GM23338 (cell line): ENCODE measurements around the gene TRPV5. TPM values are rescaled to one million over a fixed set of nuclear protein-coding genes. Genes with fewer than 3 reads are reported as not detected.

ENCODE experiments used
- ATAC-seq: fragments of 200-7000 bp; cut with Tn5 transposase; 3 replicates; pipeline ENCODE4 v1.9.1; 2020
- DNase-seq: peaks from one replicate; pipeline ENCODE4 v3.0.0-alpha.2; 2015; ENCODE audit warnings: low spot score
- H2AFZ ChIP-seq: fragments of 200-600 bp; sonication (generic); 2 replicates; pipeline ENCODE4 v1.8.0; 2016; ENCODE audit warnings: antibody characterized with exemption, mild to moderate bottlenecking, moderate library complexity
- H3F3A ChIP-seq: fragments of 200-600 bp; sonication (generic); replicated peaks from 2 replicates; pipeline ENCODE4 v1.8.0; 2017; ENCODE audit warnings: antibody characterized with exemption, mixed run types, low read depth
- H3K27ac ChIP-seq: fragments of 200-600 bp; sonication (generic); 2 replicates; pipeline ENCODE4 v1.6.1; 2016; ENCODE audit warnings: low read depth
- H3K27me3 ChIP-seq: fragments of 200-600 bp; sonication (generic); 2 replicates; pipeline ENCODE4 v1.8.0; 2016; ENCODE audit warnings: mild to moderate bottlenecking, mixed run types, moderate library complexity; ENCODE audit not compliant: insufficient read depth
- H3K36me3 ChIP-seq: fragments of 200-600 bp; sonication (generic); 2 replicates; pipeline ENCODE4 v1.8.0; 2016; ENCODE audit warnings: mild to moderate bottlenecking; ENCODE audit not compliant: insufficient read depth
- H3K4me1 ChIP-seq: fragments of 200-600 bp; sonication (generic); 2 replicates; pipeline ENCODE4 v1.8.0; 2016; ENCODE audit warnings: mild to moderate bottlenecking, moderate library complexity; ENCODE audit not compliant: insufficient read depth
- H3K4me2 ChIP-seq: fragments of 200-600 bp; sonication (generic); 2 replicates; pipeline ENCODE4 v1.7.1; 2017; ENCODE audit warnings: mixed run types
- H3K4me3 ChIP-seq: fragments of 200-600 bp; sonication (generic); 2 replicates; pipeline ENCODE4 v1.6.1; 2016; ENCODE audit warnings: mixed run types
- H3K79me2 ChIP-seq: fragments of 200-600 bp; sonication (generic); replicated peaks from 2 replicates; pipeline ENCODE4 v1.8.0; 2017; ENCODE audit warnings: mild to moderate bottlenecking; ENCODE audit not compliant: insufficient read depth
- H3K9me2 ChIP-seq: fragments of 200-600 bp; sonication (generic); 2 replicates; pipeline ENCODE4 v1.8.0; 2017; ENCODE audit not compliant: insufficient read depth
- H4K20me1 ChIP-seq: fragments of 200-600 bp; sonication (generic); replicated peaks from 2 replicates; pipeline ENCODE4 v1.8.0; 2017; ENCODE audit warnings: mild to moderate bottlenecking; ENCODE audit not compliant: insufficient read depth
- H3K27ac Mint-ChIP-seq: 2 replicates; pipeline ENCODE4 v1.8.0; 2020; ENCODE audit warnings: inconsistent platforms, mild to moderate bottlenecking, moderate library complexity, mixed read lengths
- H3K27me3 Mint-ChIP-seq: 3 replicates; pipeline ENCODE4 v1.8.0; 2022; ENCODE audit warnings: low read depth, mild to moderate bottlenecking, moderate library complexity, mixed read lengths, inconsistent platforms; ENCODE audit not compliant: insufficient read depth, poor library complexity
- H3K36me3 Mint-ChIP-seq: 3 replicates; pipeline ENCODE4 v1.8.0; 2021; ENCODE audit warnings: low read depth, mild to moderate bottlenecking, inconsistent platforms, moderate library complexity, mixed read lengths
- H3K4me1 Mint-ChIP-seq: 3 replicates; pipeline ENCODE4 v1.8.0; 2020; ENCODE audit warnings: mild to moderate bottlenecking, inconsistent platforms, mixed read lengths
- H3K4me3 Mint-ChIP-seq: 3 replicates; pipeline ENCODE4 v1.8.0; 2021; ENCODE audit warnings: moderate library complexity, mild to moderate bottlenecking, inconsistent platforms, mixed read lengths
- H3K9me3 Mint-ChIP-seq: 3 replicates; pipeline ENCODE4 v1.8.0; 2020; ENCODE audit warnings: moderate library complexity, mild to moderate bottlenecking, inconsistent platforms, mixed read lengths
- CREB1 ChIP-seq: fragments of 250-450 bp; sonication (Bioruptor Pico); IDR thresholded peaks from 2 replicates; pipeline ENCODE4 v1.5.0; 2020; ENCODE audit warnings: low read depth, mild to moderate bottlenecking, moderate library complexity
- CTCF ChIP-seq, 2 experiments: fragments of 200-600 bp in 1 of 2; sonication (generic) in 1 of 2; conservative IDR thresholded peaks; 2 replicates each; pipeline versions ENCODE4 v1.5.1 to v1.6.1; 2016 to 2017; ENCODE audit warnings: antibody characterized with exemption in 2 of 2, low read depth in 2 of 2, mild to moderate bottlenecking in 2 of 2, moderate library complexity in 1 of 2
- EZH2 ChIP-seq: fragments of 200-600 bp; sonication (generic); IDR thresholded peaks from one replicate; pipeline ENCODE4 v1.8.0; 2017; ENCODE audit warnings: antibody characterized with exemption, mild to moderate bottlenecking, low read depth; ENCODE audit not compliant: unreplicated experiment
- EZH2phosphoT487 ChIP-seq: fragments of 200-600 bp; sonication (generic); IDR thresholded peaks from one replicate; pipeline ENCODE4 v1.8.1; 2018; ENCODE audit warnings: antibody characterized with exemption; ENCODE audit not compliant: unreplicated experiment
- POLR2AphosphoS5 ChIP-seq: IDR thresholded peaks from 2 replicates; pipeline ENCODE4 v1.6.1; 2016; ENCODE audit warnings: antibody characterized with exemption, low read depth
- REST ChIP-seq: IDR thresholded peaks from one replicate; pipeline ENCODE4 v1.6.1; 2018; ENCODE audit warnings: antibody characterized with exemption; ENCODE audit not compliant: unreplicated experiment
- STAT1 ChIP-seq: IDR thresholded peaks from one replicate; pipeline ENCODE4 v1.6.1; 2016; ENCODE audit warnings: antibody characterized with exemption; ENCODE audit not compliant: unreplicated experiment
- ZNF114 ChIP-seq: fragments of 250-450 bp; sonication (Bioruptor Pico); IDR thresholded peaks from 2 replicates; pipeline ENCODE4 v1.5.0; 2020; ENCODE audit warnings: mild to moderate bottlenecking, moderate library complexity
- polyA plus RNA-seq: library from polyadenylated mRNA; unstranded; fragments of >200 nt; fragmentation: Nextera tagmentation; extraction: Ambion mirVana; gene quantifications from 2 replicates; pipeline ENCODE4 v1.2.1, GENCODE V29; 2016
- total RNA-seq: library from RNA; depleted of rRNA; stranded (reverse); fragments of >200 nt; shearing (Covaris generic); gene quantifications from 2 replicates; pipeline ENCODE4 v1.2.3, GENCODE V29; 2014
- TF ChIP-seq, protein P1 (sequence below): IDR thresholded peaks from 2 replicates; pipeline ENCODE4 v1.6.1; 2016; ENCODE audit warnings: antibody characterized with exemption
- TF ChIP-seq, protein P2 (sequence below): fragments of 250-450 bp; sonication (Bioruptor Pico); IDR thresholded peaks from 2 replicates; pipeline ENCODE4 v1.5.0; 2020; ENCODE audit warnings: mild to moderate bottlenecking, moderate library complexity

The TRPV5 gene
- total and polyA plus RNA-seq, 2 experiments from 2014 or later: not detected

DNA sequence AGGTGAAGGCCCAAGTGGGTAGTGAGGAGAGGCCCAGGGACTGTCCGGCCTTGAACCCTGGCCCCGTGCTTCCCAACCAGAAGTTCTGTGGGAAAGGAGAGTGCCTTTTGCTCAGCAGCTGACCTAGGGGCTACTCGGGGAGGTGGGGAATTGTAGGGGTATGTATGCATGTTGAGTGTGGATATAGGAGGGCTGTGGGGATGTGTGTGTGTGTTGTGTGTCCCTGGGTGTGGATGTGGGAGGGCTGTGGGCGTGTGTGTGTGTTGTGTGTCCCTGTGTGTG is 66.5 kb downstream of the TRPV5 start (continued):
- TF ChIP-seq, protein P1, sequence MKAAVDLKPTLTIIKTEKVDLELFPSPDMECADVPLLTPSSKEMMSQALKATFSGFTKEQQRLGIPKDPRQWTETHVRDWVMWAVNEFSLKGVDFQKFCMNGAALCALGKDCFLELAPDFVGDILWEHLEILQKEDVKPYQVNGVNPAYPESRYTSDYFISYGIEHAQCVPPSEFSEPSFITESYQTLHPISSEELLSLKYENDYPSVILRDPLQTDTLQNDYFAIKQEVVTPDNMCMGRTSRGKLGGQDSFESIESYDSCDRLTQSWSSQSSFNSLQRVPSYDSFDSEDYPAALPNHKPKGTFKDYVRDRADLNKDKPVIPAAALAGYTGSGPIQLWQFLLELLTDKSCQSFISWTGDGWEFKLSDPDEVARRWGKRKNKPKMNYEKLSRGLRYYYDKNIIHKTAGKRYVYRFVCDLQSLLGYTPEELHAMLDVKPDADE: no peak
- TF ChIP-seq EZH2phosphoT487 (no peak), ZNF114 (no peak)

GRCh38 chr7:142866361-142867096 is 67.0 kb downstream of the TRPV5 start:
- Histone ChIP-seq H3K36me3 (no peaks in the 10 kb centered on the region; the same call in 1 of the 2 replicates), H3K27ac (no peak overlapping the region), H3K27me3 (no peaks in the 10 kb centered on the region), H2AFZ (no peak overlapping the region), H3K4me1 (peaks cover 20% of the 10 kb centered on the region), H4K20me1 (no peaks in the 10 kb centered on the region), H3F3A (no peaks in the 10 kb centered on the region), H3K4me2 (no peak overlapping the region), H3K9me2 (no peaks in the 10 kb centered on the region), H3K79me2 (no peaks in the 10 kb centered on the region), H3K4me3 (no peak overlapping the region)
- Mint-ChIP-seq H3K4me1 (peaks cover 32% of the 10 kb centered on the region), H3K27me3 (peaks cover 13% of the 10 kb centered on the region), H3K4me3 (no peak overlapping the region), H3K27ac (no peak overlapping the region; the same call in 1 of the 2 replicates), H3K9me3 (no peaks in the 10 kb centered on the region), H3K36me3 (peaks cover 8% of the 10 kb centered on the region; the same call in 2 of the 3 replicates)
- DNase-seq (peak; percentile 85), ATAC-seq (peak; percentile 90)
- TF ChIP-seq STAT1 (no peak), CREB1 (no peak), POLR2AphosphoS5 (no peak), REST (no peak), ZNF114 (no peak), CTCF (conservative IDR thresholded peaks at IDR 0.05; ENCODE audit: low read depth in 2 of 2) (peak; percentile 77 to 87), EZH2 (no peak)
- TF ChIP-seq, protein P2, sequence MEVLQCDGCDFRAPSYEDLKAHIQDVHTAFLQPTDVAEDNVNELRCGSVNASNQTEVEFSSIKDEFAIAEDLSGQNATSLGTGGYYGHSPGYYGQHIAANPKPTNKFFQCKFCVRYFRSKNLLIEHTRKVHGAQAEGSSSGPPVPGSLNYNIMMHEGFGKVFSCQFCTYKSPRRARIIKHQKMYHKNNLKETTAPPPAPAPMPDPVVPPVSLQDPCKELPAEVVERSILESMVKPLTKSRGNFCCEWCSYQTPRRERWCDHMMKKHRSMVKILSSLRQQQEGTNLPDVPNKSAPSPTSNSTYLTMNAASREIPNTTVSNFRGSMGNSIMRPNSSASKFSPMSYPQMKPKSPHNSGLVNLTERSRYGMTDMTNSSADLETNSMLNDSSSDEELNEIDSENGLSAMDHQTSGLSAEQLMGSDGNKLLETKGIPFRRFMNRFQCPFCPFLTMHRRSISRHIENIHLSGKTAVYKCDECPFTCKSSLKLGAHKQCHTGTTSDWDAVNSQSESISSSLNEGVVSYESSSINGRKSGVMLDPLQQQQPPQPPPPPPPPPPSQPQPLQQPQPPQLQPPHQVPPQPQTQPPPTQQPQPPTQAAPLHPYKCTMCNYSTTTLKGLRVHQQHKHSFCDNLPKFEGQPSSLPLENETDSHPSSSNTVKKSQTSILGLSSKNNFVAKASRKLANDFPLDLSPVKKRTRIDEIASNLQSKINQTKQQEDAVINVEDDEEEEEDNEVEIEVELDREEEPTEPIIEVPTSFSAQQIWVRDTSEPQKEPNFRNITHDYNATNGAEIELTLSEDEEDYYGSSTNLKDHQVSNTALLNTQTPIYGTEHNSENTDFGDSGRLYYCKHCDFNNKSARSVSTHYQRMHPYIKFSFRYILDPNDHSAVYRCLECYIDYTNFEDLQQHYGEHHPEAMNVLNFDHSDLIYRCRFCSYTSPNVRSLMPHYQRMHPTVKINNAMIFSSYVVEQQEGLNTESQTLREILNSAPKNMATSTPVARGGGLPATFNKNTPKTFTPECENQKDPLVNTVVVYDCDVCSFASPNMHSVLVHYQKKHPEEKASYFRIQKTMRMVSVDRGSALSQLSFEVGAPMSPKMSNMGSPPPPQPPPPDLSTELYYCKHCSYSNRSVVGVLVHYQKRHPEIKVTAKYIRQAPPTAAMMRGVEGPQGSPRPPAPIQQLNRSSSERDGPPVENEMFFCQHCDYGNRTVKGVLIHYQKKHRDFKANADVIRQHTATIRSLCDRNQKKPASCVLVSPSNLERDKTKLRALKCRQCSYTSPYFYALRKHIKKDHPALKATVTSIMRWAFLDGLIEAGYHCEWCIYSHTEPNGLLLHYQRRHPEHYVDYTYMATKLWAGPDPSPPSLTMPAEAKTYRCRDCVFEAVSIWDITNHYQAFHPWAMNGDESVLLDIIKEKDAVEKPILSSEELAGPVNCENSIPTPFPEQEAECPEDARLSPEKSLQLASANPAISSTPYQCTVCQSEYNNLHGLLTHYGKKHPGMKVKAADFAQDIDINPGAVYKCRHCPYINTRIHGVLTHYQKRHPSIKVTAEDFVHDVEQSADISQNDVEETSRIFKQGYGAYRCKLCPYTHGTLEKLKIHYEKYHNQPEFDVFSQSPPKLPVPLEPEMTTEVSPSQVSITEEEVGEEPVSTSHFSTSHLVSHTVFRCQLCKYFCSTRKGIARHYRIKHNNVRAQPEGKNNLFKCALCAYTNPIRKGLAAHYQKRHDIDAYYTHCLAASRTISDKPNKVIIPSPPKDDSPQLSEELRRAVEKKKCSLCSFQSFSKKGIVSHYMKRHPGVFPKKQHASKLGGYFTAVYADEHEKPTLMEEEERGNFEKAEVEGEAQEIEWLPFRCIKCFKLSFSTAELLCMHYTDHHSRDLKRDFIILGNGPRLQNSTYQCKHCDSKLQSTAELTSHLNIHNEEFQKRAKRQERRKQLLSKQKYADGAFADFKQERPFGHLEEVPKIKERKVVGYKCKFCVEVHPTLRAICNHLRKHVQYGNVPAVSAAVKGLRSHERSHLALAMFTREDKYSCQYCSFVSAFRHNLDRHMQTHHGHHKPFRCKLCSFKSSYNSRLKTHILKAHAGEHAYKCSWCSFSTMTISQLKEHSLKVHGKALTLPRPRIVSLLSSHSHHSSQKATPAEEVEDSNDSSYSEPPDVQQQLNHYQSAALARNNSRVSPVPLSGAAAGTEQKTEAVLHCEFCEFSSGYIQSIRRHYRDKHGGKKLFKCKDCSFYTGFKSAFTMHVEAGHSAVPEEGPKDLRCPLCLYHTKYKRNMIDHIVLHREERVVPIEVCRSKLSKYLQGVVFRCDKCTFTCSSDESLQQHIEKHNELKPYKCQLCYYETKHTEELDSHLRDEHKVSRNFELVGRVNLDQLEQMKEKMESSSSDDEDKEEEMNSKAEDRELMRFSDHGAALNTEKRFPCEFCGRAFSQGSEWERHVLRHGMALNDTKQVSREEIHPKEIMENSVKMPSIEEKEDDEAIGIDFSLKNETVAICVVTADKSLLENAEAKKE (CRISPR knock-in tag): no peak
- TF ChIP-seq, protein P1: no peak
